B cell (primary cell): ENCODE measurements around the gene MYOM1. TPM values are rescaled to one million over a fixed set of nuclear protein-coding genes. Genes with fewer than 3 reads are reported as not detected.

ENCODE experiments used
- ATAC-seq: fragments of 200-7000 bp; cut with Tn5 transposase; one replicate; pipeline ENCODE4 v1.10.0; 2021; ENCODE audit warnings: low read depth, mild to moderate bottlenecking, moderate number of reproducible peaks, moderate library complexity
- CTCF ChIA-PET: fragments of 350-600 bp; sonication (Branson Sonifier 250); formaldehyde crosslinking; loops from one replicate; lab custom pipeline; 2021; ENCODE audit warnings: antibody characterized with exemption, inconsistent platforms; lab: Charles Lee
- POLR2A ChIA-PET: fragments of 350-600 bp; sonication (Branson Sonifier 250); formaldehyde crosslinking; loops from one replicate; lab custom pipeline; 2021; ENCODE audit warnings: antibody characterized with exemption; lab: Charles Lee
- DNase-seq: peaks from one replicate; pipeline ENCODE4 v3.0.0; 2013
- H2AFZ ChIP-seq: 2 replicates; pipeline ENCODE4 v1.6.1; 2012; ENCODE audit warnings: mild to moderate bottlenecking, low read depth, low read length; ENCODE audit not compliant: insufficient read depth, poor library complexity, severe bottlenecking
- H3K27ac ChIP-seq, 2 donors: 1 replicate in 1 of 2; 2 replicates in 1 of 2; pipeline ENCODE4 v1.5.1; 2012 to 2013; ENCODE audit warnings: low read length in 2 of 2, mild to moderate bottlenecking in 2 of 2, moderate library complexity in 1 of 2
- H3K27me3 ChIP-seq, 4 experiments: fragments of 200-600 bp in 1 of 4; sonication (generic) in 1 of 4; replicated peaks in 1 of 4; 1 replicate in 2 of 4; 2 replicates in 2 of 4; pipeline versions ENCODE4 v1.6.1 to v1.7.0; 2013 to 2016; ENCODE audit warnings: low read length in 3 of 4, mild to moderate bottlenecking in 2 of 4, mixed read lengths in 1 of 4, moderate library complexity in 1 of 4; ENCODE audit not compliant: insufficient read depth in 4 of 4, control insufficient read depth in 3 of 4; ENCODE audit errors: control extremely low read depth in 1 of 4
- H3K36me3 ChIP-seq, 2 experiments: replicated peaks in 1 of 2; 1 replicate in 1 of 2; 2 replicates in 1 of 2; pipeline versions ENCODE4 v1.6.1 to v1.7.1; 2013; ENCODE audit warnings: low read length in 1 of 2; ENCODE audit not compliant: insufficient read depth in 2 of 2, control insufficient read depth in 1 of 2; ENCODE audit errors: control extremely low read depth in 1 of 2, extremely low read depth in 1 of 2
- H3K4me1 ChIP-seq, 2 donors: fragments of 200-600 bp in 1 of 2; sonication (generic) in 1 of 2; 1 replicate in 1 of 2; 2 replicates in 1 of 2; pipeline versions ENCODE4 v1.5.1 to v1.6.1; 2013 to 2017; ENCODE audit warnings: low read length in 2 of 2; ENCODE audit not compliant: control insufficient read depth in 2 of 2, insufficient read depth in 2 of 2
- H3K4me2 ChIP-seq: replicated peaks from 2 replicates; pipeline ENCODE3; 2012; ENCODE audit warnings: mild to moderate bottlenecking, low read depth, low read length; ENCODE audit not compliant: poor library complexity, severe bottlenecking
- H3K4me3 ChIP-seq, 5 experiments: fragments of 200-600 bp in 1 of 5; sonication (generic) in 1 of 5; 1 replicate in 3 of 5; 2 replicates in 2 of 5; pipeline versions ENCODE4 v1.5.1 to v1.7.0; 2011 to 2016; ENCODE audit warnings: low read length in 4 of 5, mild to moderate bottlenecking in 4 of 5, low read depth in 2 of 5, control low read depth in 1 of 5, moderate library complexity in 1 of 5; ENCODE audit not compliant: insufficient read depth in 1 of 5; ENCODE audit errors: control extremely low read depth in 1 of 5, extremely low read depth in 1 of 5
- H3K79me2 ChIP-seq: fragments of 200-600 bp; sonication (generic); one replicate; pipeline ENCODE4 v1.6.0; 2016; ENCODE audit warnings: low read length; ENCODE audit not compliant: control insufficient read depth, insufficient read depth
- H3K9ac ChIP-seq: fragments of 200-600 bp; sonication (generic); 2 replicates; pipeline ENCODE4 v1.6.1; 2017; ENCODE audit warnings: mild to moderate bottlenecking, low read length, moderate library complexity
- H3K9me3 ChIP-seq, 3 donors: one replicate each; pipeline versions ENCODE4 v1.6.1 to v1.7.1; 2013; ENCODE audit warnings: low read length in 2 of 3; ENCODE audit not compliant: control insufficient read depth in 2 of 3, insufficient read depth in 1 of 3; ENCODE audit errors: control extremely low read depth in 1 of 3
- H4K20me1 ChIP-seq: 2 replicates; pipeline ENCODE4 v1.6.0; 2012; ENCODE audit warnings: mild to moderate bottlenecking, low read length; ENCODE audit not compliant: insufficient read depth, control insufficient read depth, poor library complexity, severe bottlenecking
- H3K27ac Mint-ChIP-seq: one replicate; pipeline ENCODE4 v1.8.0; 2021; ENCODE audit warnings: mixed read lengths
- H3K27me3 Mint-ChIP-seq: one replicate; pipeline ENCODE4 v1.8.0; 2021; ENCODE audit warnings: mixed read lengths
- H3K4me1 Mint-ChIP-seq: one replicate; pipeline ENCODE4 v1.8.0; 2021; ENCODE audit warnings: mixed read lengths
- H3K4me3 Mint-ChIP-seq: one replicate; pipeline ENCODE4 v1.8.0; 2021; ENCODE audit warnings: mixed read lengths
- H3K9me3 Mint-ChIP-seq: one replicate; pipeline ENCODE4 v1.8.0; 2022; ENCODE audit warnings: mixed read lengths; ENCODE audit not compliant: insufficient read depth
- EZH2 ChIP-seq: IDR thresholded peaks from 2 replicates; pipeline ENCODE4 v1.6.1; 2012; ENCODE audit warnings: borderline replicate concordance, low read depth, mild to moderate bottlenecking, moderate library complexity, low read length; ENCODE audit not compliant: insufficient read depth, poor library complexity, severe bottlenecking
- WGBS: methylation state at CpG from one replicate; pipeline ENCODE4 v1.1.5; 2013; ENCODE audit warnings: missing lambda C conversion rate; ENCODE audit not compliant: insufficient coverage; 5-methylcytosine and 5-hydroxymethylcytosine counted together
- intact Hi-C: fragments of 100-400 bp; cut with micrococcal nuclease; formaldehyde crosslinking; loops from one replicate; pipeline ENCODE4 v1.10.0; 2022
- polyA plus RNA-seq: library from polyadenylated mRNA; depleted of rRNA; stranded (reverse); fragments of >200 nt; gene quantifications from 2 replicates; pipeline ENCODE4 v1.2.3, GENCODE V29; 2012
- total RNA-seq, 2 donors: library from RNA; stranded (reverse); fragments of 120-200 nt in 1 of 2; gene quantifications; 1 replicate in 1 of 2; 2 replicates in 1 of 2; pipeline versions ENCODE4 v1.2.3 to v1.2.4, GENCODE V29; 2013 to 2022
- TF ChIP-seq, protein P1 (sequence below): fragments of 200-600 bp; IDR thresholded peaks from one replicate; pipeline ENCODE4 v1.8.0; 2022; ENCODE audit warnings: antibody characterized with exemption, mild to moderate bottlenecking

Gene MYOM1
- total and polyA plus RNA-seq, 2 donors (not counting 1 experiment from before 2014, with no cell fraction given), result 1.5 to 12.8 TPM

DNA sequence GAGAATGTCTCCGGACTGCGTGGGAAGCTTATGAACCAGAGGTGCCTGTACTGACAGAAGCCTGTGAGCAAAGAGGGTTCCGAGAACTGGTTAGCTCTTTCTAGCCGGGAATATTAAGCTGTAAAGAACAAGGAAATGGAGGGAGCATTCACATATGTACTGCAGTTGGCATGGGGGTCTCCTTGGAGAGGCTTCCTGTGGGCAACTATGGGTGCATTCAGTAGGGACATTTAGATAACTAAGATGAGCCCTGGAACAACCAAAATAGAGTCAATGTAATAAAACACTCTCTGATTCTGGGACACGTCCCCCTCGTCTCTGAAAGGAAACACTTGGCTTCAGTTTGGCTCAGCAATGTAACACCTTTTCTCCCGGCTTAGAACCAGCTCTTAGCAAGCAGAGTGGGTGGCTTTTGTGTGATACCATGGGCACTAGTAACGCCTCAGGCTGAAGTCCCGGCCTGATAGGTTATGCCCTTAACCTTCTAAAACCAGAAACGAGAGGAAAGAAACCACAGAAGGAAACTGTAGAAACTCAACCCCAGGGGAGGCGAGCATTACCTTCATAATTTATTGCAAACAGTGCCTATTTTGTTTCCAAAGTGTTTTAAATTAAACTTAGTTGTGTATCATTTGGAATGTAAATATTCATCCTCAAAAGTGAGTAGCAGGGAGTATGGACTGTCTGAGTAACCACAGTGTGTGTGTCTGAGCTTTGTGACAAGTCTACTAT is 158.0 kb downstream of the MYOM1 start:
- peak overlapping the region; percentile 81 for H3K27ac Mint-ChIP-seq
- TF ChIP-seq EZH2, result no peak
- TF ChIP-seq, protein P1, sequence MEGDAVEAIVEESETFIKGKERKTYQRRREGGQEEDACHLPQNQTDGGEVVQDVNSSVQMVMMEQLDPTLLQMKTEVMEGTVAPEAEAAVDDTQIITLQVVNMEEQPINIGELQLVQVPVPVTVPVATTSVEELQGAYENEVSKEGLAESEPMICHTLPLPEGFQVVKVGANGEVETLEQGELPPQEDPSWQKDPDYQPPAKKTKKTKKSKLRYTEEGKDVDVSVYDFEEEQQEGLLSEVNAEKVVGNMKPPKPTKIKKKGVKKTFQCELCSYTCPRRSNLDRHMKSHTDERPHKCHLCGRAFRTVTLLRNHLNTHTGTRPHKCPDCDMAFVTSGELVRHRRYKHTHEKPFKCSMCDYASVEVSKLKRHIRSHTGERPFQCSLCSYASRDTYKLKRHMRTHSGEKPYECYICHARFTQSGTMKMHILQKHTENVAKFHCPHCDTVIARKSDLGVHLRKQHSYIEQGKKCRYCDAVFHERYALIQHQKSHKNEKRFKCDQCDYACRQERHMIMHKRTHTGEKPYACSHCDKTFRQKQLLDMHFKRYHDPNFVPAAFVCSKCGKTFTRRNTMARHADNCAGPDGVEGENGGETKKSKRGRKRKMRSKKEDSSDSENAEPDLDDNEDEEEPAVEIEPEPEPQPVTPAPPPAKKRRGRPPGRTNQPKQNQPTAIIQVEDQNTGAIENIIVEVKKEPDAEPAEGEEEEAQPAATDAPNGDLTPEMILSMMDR, result no peak
- ATAC-seq, result peak; percentile 24
- H3K27ac ChIP-seq, result peak overlapping the region; percentile 3 to 64
- no peaks in the 10 kb centered on the region for H4K20me1 ChIP-seq
- peaks cover 23 to 27% of the 10 kb centered on the region in 2 donors for H3K4me1 ChIP-seq
- no peaks in the 10 kb centered on the region for H3K36me3 ChIP-seq
- H3K4me3 ChIP-seq, result no peak overlapping the region
- no peak for DNase-seq
- no peak overlapping the region for H3K9ac ChIP-seq
- H2AFZ ChIP-seq, result peak overlapping the region; percentile 71
- intact Hi-C loops, result no loop called here
- CTCF ChIA-PET, result interaction anchor here (0.9 to 7.7 kb wide), 30 partner anchors 8 to 194 kb away, joined by 3 to 152 read pairs (median 7); partner anchors contain the start of gene MYL12A
- no peak overlapping the region for H3K4me2 ChIP-seq
- POLR2A ChIA-PET, result no interaction called here
- H3K9me3 ChIP-seq, result peaks cover 0 to 3% (median 0%) of the 10 kb centered on the region in 3 donors
- H3K4me3 Mint-ChIP-seq, result peak overlapping the region; percentile 35
- no peaks in the 10 kb centered on the region for H3K9me3 Mint-ChIP-seq
- no peaks in the 10 kb centered on the region for H3K27me3 ChIP-seq
- peaks cover 2% of the 10 kb centered on the region for H3K27me3 Mint-ChIP-seq
- peaks cover 35% of the 10 kb centered on the region for H3K4me1 Mint-ChIP-seq
- 60% methylated on average over 8 of the region's 11 CpGs for WGBS
- H3K79me2 ChIP-seq, result no peaks in the 10 kb centered on the region
